Vagina (tissue), 2 donors: ENCODE measurements around the gene SKAP1. TPM values are rescaled to one million over a fixed set of nuclear protein-coding genes. Genes with fewer than 3 reads are reported as not detected.

ENCODE experiments used
- DNase-seq, 2 donors: peaks; one replicate each; pipeline ENCODE4 v3.0.0-alpha.2; 2017; ENCODE audit errors: extremely low spot score in 2 of 2
- H3K27ac ChIP-seq: fragments of 200-600 bp; sonication (generic); one replicate; pipeline ENCODE4 v1.5.1; 2019
- H3K27me3 ChIP-seq: fragments of 200-600 bp; sonication (generic); one replicate; pipeline ENCODE4 v1.5.1; 2019
- H3K36me3 ChIP-seq, 2 donors: fragments of 200-600 bp; sonication (generic); one replicate each; pipeline ENCODE4 v1.5.1; 2017 to 2019
- H3K4me1 ChIP-seq: fragments of 200-600 bp; sonication (generic); one replicate; pipeline ENCODE4 v1.5.1; 2019
- H3K4me3 ChIP-seq, 2 donors: fragments of 200-600 bp; sonication (generic); 1 replicate in 1 of 2; 2 replicates in 1 of 2; pipeline ENCODE4 v1.5.1; 2016 to 2019
- H3K9me3 ChIP-seq: fragments of 200-600 bp; sonication (generic); one replicate; pipeline ENCODE4 v1.5.1; 2019
- POLR2A ChIP-seq, 2 donors: fragments of 450-650 bp; IDR thresholded peaks; one replicate each; pipeline ENCODE4 v1.6.1; 2017; ENCODE audit warnings: antibody characterized with exemption in 2 of 2, mild to moderate bottlenecking in 2 of 2, moderate library complexity in 2 of 2
- POLR2AphosphoS5 ChIP-seq, 2 donors: sonication (generic); formaldehyde crosslinking; IDR thresholded peaks; one replicate each; pipeline ENCODE4 v1.9.0; 2017; ENCODE audit warnings: antibody characterized with exemption in 2 of 2, mild to moderate bottlenecking in 2 of 2, low read depth in 1 of 2; ENCODE audit not compliant: insufficient read depth in 1 of 2
- intact Hi-C: fragments of 100-400 bp; cut with DNase I; formaldehyde crosslinking; loops from one replicate; pipeline ENCODE4 v1.15.1; 2023
- total RNA-seq: library from RNA; depleted of rRNA; stranded (reverse); fragments of >200 nt; gene quantifications from one replicate; pipeline ENCODE4 v1.2.3, GENCODE V29; 2016
- TF ChIP-seq, protein P1 (sequence below), 3 experiments: fragments of 450-650 bp in 2 of 3; fragments of 200-600 bp in 1 of 3; sonication (generic) in 1 of 3; IDR thresholded peaks; one replicate each; pipeline ENCODE4 v1.5.1; 2017 to 2019; ENCODE audit warnings: antibody characterized with exemption in 3 of 3, mild to moderate bottlenecking in 2 of 3, moderate library complexity in 2 of 3

SKAP1 gene
- total RNA-seq, 1 donor from 2014 or later: 5.6 TPM

DNA sequence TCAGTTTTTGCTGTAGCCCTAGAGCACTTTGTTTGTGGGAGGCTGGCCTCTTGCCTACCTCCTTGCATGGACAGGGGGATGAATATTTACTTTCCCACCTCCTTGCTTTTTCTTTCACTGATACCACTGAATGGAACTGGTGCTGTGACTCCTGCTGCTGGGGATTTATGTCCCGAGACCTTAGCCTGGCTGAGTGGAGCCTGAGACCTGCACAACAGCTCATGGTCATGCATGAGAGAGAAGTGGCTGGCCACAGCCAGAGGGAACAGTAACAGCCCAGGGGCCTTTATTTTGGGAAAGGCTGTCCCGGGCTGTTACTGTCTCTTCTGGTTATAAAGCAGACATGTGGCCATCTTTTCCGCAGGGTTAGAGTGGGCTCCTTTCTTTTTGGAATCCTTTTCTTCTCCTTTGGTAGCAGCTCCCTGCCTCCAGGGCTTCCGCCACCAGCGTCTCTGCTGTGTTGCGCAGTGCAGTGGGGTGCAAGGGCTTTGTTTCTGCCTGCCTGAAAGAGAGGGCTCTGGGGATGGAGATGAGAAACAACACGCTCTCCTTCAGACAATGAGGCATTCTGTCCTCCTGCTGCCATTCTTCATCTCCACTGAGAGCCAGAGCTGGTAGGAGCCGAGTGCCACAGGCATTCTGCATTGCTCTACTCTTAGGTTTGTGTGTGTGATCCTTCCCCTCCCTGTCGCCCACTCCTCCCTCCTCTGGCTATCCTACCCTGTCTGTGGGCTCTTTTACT is 307.9 kb downstream of the SKAP1 start:
- H3K36me3 ChIP-seq: peaks cover 0 to 48% of the 10 kb centered on the region in 2 donors
- intact Hi-C loops: loop anchor here (5.0 kb wide), 1 partner anchor 100 kb away; no protein-coding TSS in a partner anchor

DNA sequence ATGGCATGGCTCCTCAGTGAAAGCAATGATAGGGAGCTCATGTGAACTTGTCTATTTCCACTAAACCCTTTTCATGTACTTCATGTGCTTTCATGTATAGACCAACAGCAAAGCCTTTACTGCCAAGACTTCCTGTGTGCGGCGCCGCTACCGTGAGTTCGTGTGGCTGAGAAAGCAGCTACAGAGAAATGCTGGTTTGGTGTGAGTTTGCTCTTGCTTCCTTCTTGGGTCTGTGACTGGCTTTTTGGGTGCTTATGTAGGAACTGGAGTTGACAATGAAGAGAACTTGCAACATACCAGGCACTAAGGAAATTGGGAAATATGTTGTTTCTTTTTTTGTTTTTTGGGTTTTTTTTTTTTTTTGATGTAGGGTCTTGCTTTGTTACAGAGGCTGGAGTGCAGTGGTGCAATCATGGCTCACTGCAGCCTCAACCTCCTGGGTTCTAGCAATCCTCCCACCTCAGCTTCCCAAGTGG is 316.8 kb downstream of the SKAP1 start:
- TF ChIP-seq POLR2A (IDR thresholded peaks at IDR 0.05) (no peak), POLR2AphosphoS5 (IDR thresholded peaks at IDR 0.05; ENCODE audit: insufficient read depth in 1 of 2, low read depth in 1 of 2) (no peak)
- TF ChIP-seq, protein P1, sequence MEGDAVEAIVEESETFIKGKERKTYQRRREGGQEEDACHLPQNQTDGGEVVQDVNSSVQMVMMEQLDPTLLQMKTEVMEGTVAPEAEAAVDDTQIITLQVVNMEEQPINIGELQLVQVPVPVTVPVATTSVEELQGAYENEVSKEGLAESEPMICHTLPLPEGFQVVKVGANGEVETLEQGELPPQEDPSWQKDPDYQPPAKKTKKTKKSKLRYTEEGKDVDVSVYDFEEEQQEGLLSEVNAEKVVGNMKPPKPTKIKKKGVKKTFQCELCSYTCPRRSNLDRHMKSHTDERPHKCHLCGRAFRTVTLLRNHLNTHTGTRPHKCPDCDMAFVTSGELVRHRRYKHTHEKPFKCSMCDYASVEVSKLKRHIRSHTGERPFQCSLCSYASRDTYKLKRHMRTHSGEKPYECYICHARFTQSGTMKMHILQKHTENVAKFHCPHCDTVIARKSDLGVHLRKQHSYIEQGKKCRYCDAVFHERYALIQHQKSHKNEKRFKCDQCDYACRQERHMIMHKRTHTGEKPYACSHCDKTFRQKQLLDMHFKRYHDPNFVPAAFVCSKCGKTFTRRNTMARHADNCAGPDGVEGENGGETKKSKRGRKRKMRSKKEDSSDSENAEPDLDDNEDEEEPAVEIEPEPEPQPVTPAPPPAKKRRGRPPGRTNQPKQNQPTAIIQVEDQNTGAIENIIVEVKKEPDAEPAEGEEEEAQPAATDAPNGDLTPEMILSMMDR (IDR thresholded peaks at IDR 0.05): no peak
- intact Hi-C loops: no loop called here
- Histone ChIP-seq H3K4me3 (no peak overlapping the region), H3K36me3 (peaks cover 0 to 14% of the 10 kb centered on the region in 2 donors), H3K27me3 (no peaks in the 10 kb centered on the region), H3K27ac (no peak overlapping the region), H3K4me1 (peaks cover 32% of the 10 kb centered on the region), H3K9me3 (no peaks in the 10 kb centered on the region)
- DNase-seq: no peak

More for the DNA sequence above, 307.9 kb downstream of the SKAP1 start:
- no peaks in the 10 kb centered on the region for H3K9me3 ChIP-seq
- no peak overlapping the region for H3K27ac ChIP-seq
- DNase-seq: no peak
- no peaks in the 10 kb centered on the region for H3K4me1 ChIP-seq
- no peak overlapping the region for H3K4me3 ChIP-seq
- no peaks in the 10 kb centered on the region for H3K27me3 ChIP-seq
- no peak for TF ChIP-seq POLR2AphosphoS5 (IDR thresholded peaks at IDR 0.05; ENCODE audit: insufficient read depth in 1 of 2, low read depth in 1 of 2)
- TF ChIP-seq, protein P1 (IDR thresholded peaks at IDR 0.05): no peak
- TF ChIP-seq POLR2A (IDR thresholded peaks at IDR 0.05): no peak

DNA sequence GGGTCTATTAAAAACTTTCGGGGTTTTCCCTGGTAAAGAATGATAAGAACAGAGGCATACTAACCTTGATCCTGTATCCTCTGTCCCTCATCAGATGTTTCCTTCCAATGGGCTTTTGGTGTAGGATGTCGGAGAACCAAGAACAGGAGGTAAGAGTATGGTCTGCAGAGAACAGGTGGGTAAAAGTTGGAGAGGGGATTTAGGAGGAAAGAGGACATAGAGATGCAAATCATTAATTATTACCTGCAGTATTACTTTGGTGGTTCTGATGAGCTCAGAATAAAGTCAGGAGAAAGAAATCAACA is 318.1 kb downstream of the SKAP1 start:
- Histone ChIP-seq H3K36me3 (peaks cover 0 to 6% of the 10 kb centered on the region in 2 donors), H3K9me3 (no peaks in the 10 kb centered on the region), H3K4me1 (peaks cover 34% of the 10 kb centered on the region), H3K27ac (no peak overlapping the region), H3K27me3 (no peaks in the 10 kb centered on the region), H3K4me3 (no peak overlapping the region)
- intact Hi-C loops: no loop called here
- no peak for TF ChIP-seq POLR2AphosphoS5 (IDR thresholded peaks at IDR 0.05; ENCODE audit: insufficient read depth in 1 of 2, low read depth in 1 of 2)
- TF ChIP-seq, protein P1 (IDR thresholded peaks at IDR 0.05): no peak
- TF ChIP-seq POLR2A (IDR thresholded peaks at IDR 0.05): no peak
- DNase-seq: no peak

DNA sequence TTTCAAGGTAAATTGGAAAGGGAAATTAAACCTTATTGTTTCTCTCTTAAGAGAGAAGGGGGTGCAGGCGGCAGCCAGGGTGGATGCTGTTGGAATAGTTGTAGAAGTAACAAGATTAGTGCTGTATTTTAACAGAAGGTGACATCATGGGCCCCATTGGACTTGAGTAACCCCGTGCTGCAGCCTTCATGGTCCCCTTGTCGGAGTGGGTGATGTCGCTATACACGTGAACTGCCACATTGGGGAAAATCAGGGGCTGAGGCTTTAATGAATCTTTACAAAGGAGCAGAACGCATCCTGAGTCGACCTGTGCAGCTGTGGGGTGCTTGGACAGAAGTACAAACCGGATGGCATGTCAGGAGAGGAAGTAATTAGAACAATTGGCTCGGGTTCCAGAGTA is 319.3 kb downstream of the SKAP1 start:
- Histone ChIP-seq H3K4me3 (no peak overlapping the region), H3K27me3 (no peaks in the 10 kb centered on the region), H3K4me1 (peaks cover 38% of the 10 kb centered on the region), H3K36me3 (peaks cover 0 to 6% of the 10 kb centered on the region in 2 donors), H3K9me3 (no peaks in the 10 kb centered on the region), H3K27ac (no peak overlapping the region)
- TF ChIP-seq POLR2A (IDR thresholded peaks at IDR 0.05) (no peak), POLR2AphosphoS5 (IDR thresholded peaks at IDR 0.05; ENCODE audit: insufficient read depth in 1 of 2, low read depth in 1 of 2) (no peak)
- TF ChIP-seq, protein P1 (IDR thresholded peaks at IDR 0.05): no peak
- DNase-seq: no peak
- intact Hi-C loops: no loop called here
